HUDEP-2 (cell line): ENCODE data around the gene MATK.

Experiments
- DNase-seq, 76 experiments: peaks; one replicate each; lab custom pipeline; 2025; ENCODE audit not compliant: unreplicated experiment in 76 of 76; lab: John Stamatoyannopoulos, UW

The MATK gene

DNA sequence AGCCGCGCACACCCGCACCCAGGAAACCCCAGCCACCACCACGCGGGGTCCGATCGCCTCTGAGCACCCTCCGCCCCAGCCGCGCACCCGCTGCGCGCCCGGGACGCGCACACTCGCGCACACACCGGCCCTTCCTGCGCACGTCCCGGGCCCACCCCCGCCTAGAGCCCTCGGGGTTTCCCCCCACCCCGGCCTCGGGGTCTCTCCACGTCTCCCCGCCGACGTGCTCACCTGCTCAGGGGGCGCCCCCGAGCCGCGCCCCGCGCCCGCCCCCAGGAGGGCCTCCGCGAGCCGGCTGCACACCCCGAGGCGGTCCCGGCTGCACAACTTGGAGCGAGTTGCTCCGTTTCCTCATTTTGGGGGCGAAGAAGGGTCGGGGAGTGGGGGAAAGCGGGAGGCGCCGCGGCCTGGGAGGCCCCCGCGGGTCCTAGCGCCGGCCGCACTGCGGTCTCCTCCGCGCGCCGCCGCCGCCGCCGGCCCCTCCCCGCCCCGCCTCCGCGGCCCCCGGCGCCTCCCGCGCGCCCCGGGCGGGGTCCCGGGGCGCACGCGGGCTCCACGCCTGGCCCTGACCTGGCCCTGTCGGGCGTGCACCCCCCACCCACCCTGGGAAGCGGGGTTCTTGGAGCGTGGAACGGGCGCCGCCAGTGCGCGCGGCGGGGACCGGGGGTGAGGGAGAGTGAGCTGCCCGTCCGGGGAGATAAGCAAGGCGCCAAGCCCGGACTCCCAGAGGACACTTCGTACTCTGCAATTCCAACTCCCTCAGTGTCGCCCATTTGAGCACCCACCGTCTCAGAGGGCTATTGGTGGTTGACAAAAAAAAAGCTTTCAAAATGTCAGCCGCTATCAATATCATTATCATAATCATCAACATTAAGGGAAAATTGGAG lies at the start of gene MATK:
Gene MATK (minus strand): TSS at position 444 of the 887 bp plus-strand sequence. CDS start 1,246 bp downstream, outside the sequence.
- no peak for DNase-seq

DNA sequence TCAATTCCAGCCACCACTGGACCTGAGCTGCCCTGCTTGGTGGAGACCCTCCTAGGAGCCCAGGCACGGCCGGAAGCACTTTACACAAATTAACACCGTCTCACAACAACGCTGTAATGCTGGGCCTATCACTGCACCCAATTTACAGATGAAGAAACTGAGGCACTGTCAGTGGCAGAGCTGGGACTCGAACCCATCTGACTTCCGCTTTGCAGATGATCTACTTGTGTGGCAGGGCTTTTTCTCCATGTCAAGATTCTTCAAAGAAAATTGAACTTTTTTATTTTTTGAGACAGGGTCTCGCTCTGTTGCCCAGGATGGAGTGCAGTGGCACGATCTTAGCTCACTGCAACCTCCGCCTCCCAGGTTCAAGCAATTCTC lies 48.9 kb upstream of the MATK start:
- DNase-seq, result no peak

GRCh38 chr19:3834349-3835054 lies 48.3 kb upstream of the MATK start:
- DNase-seq, result no peak

DNA sequence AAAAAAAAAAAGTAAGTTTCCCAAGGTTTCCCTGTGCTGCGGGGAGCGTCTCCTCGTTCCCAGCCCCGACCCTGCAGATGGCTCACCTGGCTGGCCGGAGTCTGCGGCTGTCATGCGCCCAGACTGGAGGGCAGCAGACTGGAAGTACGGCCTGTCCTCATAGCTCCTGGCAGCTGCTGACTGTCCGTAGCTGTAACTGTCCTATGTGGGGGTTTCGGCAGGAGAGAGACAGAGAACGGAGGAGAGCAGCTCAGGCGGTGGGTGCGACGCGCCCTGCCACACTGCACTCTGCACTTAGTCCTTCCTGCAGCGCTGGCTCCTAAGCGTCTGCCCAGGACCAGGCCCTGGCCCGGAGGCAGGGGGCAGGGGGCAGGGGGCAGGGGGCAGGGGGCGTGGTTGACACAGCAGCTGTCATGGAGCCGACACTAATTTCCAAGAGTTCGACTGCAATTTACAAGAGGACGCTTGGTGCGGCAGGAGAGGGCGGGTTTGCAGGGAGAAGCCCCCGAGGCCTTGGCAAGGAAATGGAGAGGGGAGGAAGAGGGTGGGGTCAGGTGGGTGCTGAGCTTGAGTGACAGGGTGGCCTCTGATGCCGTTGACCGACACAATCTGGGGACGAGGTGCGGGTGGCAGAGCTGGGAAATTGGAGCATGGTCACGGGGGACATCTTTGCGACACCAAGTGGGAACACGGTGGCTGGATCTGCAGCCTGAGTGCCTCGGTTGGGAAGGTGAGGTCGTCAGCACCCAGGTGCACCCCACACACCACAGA lies 47.6 kb upstream of the MATK start:
- DNase-seq, result no peak

DNA sequence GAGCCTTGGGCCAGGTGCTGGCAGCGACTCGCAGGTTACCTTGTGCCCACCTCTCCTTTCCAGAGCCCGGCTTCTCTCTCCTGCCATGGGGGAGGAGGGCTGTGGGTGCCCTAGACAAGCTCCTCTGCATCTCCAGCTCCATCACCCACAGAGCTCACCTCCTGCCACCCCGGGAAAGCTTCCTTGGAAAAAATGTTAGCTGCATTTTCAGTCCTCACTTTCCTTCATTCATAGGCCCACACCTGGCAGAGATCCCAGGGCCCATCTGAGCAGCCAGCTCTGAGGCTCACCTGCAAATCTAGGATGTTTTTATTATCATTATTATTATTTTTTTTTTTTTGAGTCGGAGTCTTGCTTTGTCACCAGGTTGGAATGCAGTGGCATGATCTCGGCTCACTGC lies 45.8 kb upstream of the MATK start:
- no peak for DNase-seq

DNA sequence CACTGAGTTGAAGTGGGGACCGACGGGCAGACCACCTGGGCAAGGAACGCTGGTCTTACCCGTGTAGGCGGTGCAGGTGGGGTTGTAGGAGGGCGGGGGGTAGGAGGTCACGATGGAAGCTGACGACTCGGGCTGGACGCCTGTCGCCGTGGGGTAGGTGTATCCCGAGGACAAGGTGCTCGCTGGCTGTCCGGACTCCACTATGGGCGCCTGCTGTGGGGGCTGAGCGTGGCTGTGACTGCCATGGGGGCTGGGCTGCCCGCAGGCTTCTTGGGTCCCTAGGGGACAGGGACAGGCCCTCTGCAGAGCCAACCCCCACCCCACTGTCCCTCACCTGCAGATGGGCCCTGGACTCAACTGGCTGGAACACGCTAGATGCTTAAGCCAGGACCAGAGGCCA lies 45.4 kb upstream of the MATK start:
- DNase-seq, result no peak

GRCh38 chr19:3830621-3831589 lies 44.7 kb upstream of the MATK start:
- no peak for DNase-seq

DNA sequence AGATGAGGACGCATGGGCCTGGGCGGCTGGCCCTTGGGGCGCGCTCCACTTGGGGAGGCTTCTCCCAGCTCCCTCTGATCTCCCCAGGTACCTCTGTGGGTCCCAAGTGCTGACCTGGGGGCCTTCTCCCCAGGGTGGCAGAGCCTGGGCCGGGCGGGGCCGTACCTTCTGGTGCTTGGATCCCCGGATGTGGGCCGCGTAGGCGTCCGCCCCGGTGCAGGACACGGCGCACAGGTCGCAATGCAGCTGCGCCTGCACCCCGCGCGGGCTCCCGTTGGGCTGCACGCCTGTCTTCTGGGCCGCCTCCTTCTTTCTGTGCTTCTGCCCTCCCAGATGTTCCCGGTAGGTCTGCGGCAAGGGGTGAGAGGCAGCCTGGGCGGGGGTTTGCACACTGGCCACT lies 41.1 kb upstream of the MATK start:
- DNase-seq, result no peak

- no peak for DNase-seq
These were observed 40.0 kb upstream of the MATK start for GRCh38 chr19:3826163-3826562.

DNA sequence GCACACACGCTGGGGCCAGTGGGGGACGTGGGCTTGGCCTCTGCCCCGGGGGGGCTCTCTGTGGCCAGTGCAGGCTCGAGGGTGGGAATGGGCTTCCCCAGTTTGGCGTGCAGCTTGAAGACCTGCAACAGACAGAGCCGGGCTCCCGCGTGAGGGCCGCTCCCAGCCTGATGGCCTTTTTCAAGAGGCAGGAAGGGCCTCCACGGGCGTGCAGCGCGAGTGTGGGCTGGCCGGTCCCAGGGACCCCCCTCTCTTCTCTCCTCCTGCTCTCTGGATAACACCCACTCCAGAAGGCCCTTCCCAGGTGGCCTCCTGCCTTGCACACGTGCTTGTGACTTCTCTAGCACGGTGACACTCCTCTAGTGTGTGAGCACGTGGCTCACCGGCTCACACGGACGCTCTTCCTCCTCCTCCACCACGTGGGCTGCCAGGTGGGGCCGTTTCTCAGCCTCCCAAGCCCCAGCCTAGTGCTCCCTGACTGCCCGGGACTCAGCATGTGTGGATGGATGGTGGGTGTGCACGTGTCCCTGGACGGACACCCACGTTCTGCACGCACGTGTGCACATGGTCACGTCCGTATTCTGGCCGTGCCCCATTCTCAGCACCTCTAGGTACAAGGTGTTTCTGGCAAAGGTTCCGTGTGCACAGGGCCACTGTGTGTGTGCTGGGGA lies 39.2 kb upstream of the MATK start:
- no peak for DNase-seq

DNA sequence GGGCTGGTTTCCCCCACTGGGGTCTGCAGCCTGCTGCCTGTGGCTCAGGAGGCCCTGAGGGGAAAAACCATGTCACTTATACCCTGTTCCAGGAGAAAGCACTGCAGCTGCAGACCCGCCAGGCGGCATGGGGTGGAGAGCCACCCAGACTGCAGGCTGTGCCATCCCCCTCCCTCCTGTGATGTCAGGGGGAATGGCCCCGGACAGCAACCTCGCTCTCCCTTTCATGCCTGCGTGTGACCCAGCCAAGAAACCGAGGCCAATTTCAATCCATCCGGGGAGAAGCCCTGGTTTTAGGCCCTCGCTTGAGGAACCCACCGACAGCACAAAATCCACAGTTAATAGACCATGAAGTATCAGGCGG lies 37.2 kb upstream of the MATK start:
- DNase-seq, result no peak

DNA sequence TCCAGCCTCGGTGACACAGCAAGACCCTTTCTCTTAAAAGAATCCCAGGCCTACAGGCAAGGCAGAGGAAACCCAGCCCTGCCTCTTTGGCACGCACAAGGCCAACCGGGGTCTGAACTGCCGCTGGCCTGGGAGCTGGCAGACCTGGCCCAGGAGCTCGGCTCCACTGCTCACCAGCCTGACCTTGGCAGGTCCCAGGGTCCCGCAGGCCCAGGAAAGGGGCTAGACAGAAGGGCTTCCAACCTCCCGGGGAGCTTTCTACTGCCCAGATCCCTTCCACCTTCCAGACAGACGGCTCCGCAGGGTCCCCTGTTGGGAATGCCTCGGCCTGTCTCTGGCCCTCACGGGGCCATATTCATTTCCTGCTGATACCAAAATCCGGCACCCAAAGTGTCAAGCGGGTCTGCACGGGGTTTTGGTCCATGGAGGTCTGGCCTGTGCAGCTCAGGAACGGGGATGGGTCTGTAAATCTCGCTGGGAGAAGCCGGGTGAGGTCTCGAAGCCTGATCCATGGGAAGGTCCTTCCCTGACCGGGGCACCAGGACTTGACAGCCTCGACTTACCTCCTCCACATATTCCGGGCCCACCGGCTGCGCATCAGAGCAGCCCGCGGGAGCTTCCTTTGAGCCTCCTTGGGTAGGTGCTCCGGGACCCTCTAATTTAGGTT lies 36.6 kb upstream of the MATK start:
- no peak for DNase-seq

DNA sequence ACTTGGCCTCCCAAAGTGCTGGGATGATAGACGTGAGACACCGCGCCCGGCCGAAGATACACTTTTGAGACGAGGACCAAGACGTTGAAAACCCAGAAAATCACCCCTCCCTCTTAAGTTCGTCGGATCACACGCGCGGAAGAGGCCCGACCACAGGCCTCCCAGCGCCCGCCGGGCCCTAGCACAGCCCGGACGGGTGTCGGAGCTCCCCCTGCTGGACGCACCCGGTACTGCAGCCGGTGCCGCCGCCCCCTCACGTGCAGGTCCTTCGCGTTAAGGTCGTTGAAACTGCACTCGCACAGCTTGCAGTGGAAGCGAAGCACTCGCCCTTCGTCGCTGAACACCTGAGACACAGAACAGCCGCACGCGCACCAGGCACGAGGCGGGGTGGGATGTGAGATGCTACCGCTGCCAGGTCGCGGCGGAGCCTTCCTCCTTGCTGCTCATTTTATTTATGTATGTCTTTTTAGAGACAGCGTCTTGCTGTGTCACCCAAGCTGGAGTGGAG lies 35.7 kb upstream of the MATK start:
- peak in 68 of 76 experiments; percentile 23 to 87 (median 64) for DNase-seq

DNA sequence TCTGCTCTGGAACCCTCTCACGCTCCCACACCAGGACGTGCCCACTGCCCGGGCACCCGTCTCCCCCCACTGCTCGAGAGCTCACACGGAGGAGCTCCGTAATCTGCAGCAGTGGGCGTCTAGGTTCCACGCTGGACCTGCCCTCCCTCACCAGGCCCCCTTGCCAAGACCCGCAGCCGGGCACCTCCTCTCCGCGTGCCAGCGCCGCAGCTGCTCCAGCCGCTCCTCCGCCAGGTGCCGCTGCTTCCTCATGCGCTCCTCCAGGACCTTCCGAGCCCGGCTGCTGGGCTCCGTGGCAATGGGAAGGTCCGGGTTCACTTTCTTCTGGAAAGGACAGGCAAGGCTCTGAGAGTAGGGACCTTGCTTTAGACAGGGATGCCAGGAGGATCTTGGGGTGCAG lies 35.0 kb upstream of the MATK start:
- no peak for DNase-seq

DNA sequence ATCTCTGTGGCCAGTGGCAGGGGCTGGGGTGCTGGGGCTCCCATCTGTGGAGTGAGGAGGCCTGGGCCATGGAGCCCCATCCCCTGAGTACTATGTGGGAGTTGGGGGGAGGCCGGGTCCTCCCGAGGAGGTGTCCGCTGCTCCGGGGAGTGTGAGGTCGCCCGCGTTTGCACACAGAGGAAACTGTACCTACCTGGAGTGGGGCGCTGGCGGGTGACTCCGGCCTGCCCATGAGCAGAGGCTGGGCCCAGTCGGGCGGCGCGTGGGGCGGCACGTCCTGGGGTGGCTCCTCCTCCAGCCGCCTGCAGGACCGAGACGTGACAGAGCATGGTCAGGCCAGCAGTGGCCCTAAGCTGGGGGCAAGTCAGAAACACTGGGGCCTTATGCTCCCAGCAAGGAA lies 33.8 kb upstream of the MATK start:
- no peak for DNase-seq

GRCh38 chr19:3818918-3819317 lies 32.7 kb upstream of the MATK start:
- DNase-seq, result no peak

- no peak for DNase-seq
These were observed 32.3 kb upstream of the MATK start for GRCh38 chr19:3818466-3818865.

DNA sequence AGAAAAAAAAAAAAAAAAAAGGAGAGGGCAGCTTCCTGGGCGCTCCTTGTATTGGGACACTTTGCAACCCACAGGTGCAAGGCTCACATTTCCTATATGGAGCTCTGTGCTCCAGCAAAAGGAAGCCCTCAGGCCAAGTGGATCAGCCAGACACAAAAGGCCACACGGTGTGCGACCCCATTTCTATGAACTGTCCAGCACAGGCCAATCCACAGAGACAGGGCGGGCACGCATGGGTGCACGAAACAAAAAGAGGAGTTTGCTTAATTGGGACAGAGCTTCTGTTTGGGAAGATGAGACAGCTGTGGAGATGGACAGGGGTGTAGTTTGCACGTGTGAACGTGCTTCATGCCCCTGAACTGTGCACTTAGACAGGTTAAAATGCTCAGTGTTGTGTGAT lies 31.6 kb upstream of the MATK start:
- no peak for DNase-seq
